GM12892 (cell line): ENCODE measurements around the gene TMEM236.

ENCODE experiments used
- POLR2A ChIP-seq: IDR thresholded peaks from 2 replicates; pipeline ENCODE4 v1.6.1; 2011; ENCODE audit warnings: low read depth, low read length, control low read depth
- POLR2AphosphoS5 ChIP-seq: IDR thresholded peaks from 2 replicates; pipeline ENCODE4 v1.6.1; 2011; ENCODE audit warnings: low read depth, low read length, control low read depth
- TAF1 ChIP-seq: IDR thresholded peaks from 2 replicates; pipeline ENCODE4 v1.6.1; 2011; ENCODE audit warnings: low read depth, mild to moderate bottlenecking, control low read depth, low read length, borderline replicate concordance

- TF ChIP-seq POLR2A (no peak), TAF1 (no peak), POLR2AphosphoS5 (no peak)
These were observed 35.8 kb upstream of the TMEM236 start for GRCh38 chr10:17716161-17716560.
